ENCODE measurements around the gene SENP2.

- TF ChIP-seq BRD4 (CRISPR knock-in tag; IDR thresholded peaks at IDR 0.05) (no peak), EEA1 (CRISPR knock-in tag; IDR thresholded peaks at IDR 0.05; ENCODE audit: borderline replicate concordance) (no peak), CTCF (CRISPR knock-in tag; IDR thresholded peaks at IDR 0.05) (no peak), ATF7-NPFF (CRISPR knock-in tag; IDR thresholded peaks at IDR 0.05; ENCODE audit: low read depth) (no peak), HNF1B (CRISPR knock-in tag; IDR thresholded peaks at IDR 0.05) (no peak), SNAPC2 (CRISPR knock-in tag; IDR thresholded peaks at IDR 0.05) (no peak), RFX5 (IDR thresholded peaks at IDR 0.05; ENCODE audit: low read depth, low read length) (0 out of 2 replicates have a peak, but pooled peaks have one; percentile 37), ZNF281 (CRISPR knock-in tag; IDR thresholded peaks at IDR 0.05; ENCODE audit: borderline replicate concordance) (no peak), IKZF1 (IDR thresholded peaks at IDR 0.05) (no peak)
- TF ChIP-seq, protein P1, sequence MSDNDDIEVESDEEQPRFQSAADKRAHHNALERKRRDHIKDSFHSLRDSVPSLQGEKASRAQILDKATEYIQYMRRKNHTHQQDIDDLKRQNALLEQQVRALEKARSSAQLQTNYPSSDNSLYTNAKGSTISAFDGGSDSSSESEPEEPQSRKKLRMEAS (IDR thresholded peaks at IDR 0.05): no peak
- TF ChIP-seq, protein P2, sequence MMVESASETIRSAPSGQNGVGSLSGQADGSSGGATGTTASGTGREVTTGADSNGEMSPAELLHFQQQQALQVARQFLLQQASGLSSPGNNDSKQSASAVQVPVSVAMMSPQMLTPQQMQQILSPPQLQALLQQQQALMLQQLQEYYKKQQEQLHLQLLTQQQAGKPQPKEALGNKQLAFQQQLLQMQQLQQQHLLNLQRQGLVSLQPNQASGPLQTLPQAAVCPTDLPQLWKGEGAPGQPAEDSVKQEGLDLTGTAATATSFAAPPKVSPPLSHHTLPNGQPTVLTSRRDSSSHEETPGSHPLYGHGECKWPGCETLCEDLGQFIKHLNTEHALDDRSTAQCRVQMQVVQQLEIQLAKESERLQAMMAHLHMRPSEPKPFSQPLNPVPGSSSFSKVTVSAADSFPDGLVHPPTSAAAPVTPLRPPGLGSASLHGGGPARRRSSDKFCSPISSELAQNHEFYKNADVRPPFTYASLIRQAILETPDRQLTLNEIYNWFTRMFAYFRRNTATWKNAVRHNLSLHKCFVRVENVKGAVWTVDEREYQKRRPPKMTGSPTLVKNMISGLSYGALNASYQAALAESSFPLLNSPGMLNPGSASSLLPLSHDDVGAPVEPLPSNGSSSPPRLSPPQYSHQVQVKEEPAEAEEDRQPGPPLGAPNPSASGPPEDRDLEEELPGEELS (CRISPR knock-in tag; IDR thresholded peaks at IDR 0.05): no peak
Measured at GRCh38 chr3:185561374-185561943, 24.6 kb upstream of the SENP2 start.

All from HepG2 (cell line).